OCI-M1 (cell line): Measurements from ENCODE around the gene CAMKMT.

Experiments
- DNase-seq: peaks from one replicate; lab custom pipeline; 2025; lab: John Stamatoyannopoulos, UW

The CAMKMT gene

DNA sequence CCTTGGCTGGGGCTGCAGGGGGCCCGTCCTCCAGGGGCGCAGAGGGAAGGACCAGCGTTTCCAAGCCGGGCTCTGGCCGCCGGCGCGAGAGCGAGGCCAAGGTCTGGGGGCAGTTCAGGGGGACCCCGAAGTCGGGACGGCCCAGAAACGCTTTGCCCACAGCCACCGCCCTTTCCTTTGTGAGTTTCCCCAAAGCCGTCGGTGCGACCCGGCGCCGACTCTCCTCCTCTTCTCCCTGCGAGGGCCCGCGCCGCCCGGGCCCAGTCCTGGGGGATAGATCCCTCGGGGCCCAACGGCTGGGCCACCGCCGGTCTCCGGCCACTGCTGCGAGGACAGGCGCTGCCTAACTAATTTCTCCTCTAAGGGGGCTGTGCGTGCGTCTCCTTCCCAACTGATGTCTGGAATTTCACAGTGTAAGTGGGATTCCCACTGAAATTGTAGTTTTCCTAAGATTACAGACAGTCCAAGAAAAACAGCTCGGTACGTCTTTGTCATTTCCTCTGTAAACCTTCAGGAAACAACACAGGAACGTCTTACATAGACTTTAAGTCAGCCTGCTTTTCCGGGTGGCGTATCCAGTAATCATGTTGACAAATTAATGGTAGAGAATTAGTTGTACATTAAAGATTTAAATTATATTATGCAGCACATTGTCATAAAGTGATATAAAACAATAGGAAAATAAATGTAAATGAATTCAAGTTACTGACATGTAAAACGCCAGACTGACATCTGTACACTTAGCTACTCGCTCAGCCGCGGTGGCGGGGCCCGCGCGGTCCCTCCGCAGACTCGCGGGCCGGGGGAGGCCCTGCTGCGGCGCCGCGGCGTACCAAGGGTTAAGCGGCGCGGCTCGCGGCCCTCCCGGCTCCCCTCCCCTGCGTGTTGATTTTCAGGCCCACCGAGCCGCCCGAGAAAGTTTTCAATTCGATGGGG lies 440.4 kb downstream of the CAMKMT start:
- no peak for DNase-seq

DNA sequence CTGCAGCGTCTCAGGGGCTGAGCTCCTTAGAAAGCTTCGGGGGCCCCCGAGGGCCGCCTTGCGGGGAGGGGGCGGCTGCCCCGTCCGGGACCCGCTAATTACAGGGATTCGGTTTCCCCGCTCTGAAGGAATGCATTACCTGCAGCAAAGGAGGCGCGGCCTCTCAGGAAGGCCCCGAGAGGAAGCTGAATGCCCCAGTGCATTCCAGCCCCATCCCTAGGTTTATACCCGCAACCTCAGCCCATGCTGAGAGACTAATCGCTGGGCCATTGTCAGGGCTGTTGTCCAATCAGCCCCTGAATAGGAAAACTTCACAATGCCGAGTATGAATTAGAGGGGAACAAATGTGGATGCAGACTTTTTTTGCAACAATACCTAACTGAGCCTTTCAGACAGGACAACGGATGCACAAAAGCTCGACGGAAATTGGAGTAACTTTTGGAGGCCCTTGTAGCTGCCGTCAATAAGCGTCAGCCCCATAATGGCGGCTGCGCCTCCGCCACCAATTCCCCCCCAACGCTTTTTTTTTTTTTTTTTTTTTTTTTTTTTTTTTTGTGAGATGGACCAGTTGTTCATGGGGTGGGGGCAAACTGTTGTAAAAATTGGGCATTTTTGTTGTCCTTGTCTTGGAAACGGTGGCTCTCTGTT lies 441.2 kb downstream of the CAMKMT start:
- DNase-seq: no peak

DNA sequence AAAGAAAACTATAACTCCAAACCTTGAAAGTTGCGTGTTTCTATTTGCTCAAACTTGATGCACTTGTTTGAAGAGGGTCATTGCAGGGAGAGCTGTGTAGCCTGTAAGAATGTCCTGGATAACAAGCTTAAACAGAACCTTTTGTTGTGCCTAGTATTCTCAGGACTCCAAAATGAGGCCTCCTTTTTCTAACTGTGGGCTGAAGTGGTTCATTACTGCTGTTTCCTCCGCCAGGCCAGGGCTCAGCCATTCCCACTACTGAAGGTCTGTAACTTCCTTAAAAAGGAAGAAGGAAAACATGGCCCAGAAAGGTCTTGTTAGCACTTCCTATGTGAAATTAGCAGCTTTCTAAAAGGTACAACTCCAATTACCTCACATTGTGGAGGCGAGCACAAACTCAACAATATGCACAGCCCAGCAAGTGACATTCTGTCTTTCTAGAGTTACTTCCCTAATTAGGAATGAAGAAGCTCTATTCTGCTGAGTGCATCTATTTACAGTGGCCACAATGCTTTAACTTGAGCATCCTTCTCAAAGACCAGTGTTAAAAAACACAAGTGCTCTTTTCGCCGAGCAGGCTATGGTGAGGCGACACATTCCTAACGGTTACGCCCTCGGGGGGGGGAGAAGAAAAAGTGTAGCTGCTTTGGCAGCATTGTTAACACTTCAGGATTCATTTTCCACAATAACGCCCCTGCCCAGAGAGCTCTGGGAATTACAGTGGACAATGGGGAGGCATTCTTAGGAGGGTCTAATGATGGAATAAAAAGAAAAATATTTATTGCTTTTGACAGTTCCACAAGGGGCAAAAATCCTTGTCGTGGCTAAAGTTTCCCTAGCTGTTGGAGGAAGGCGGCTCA lies 442.9 kb downstream of the CAMKMT start:
- DNase-seq: no peak

DNA sequence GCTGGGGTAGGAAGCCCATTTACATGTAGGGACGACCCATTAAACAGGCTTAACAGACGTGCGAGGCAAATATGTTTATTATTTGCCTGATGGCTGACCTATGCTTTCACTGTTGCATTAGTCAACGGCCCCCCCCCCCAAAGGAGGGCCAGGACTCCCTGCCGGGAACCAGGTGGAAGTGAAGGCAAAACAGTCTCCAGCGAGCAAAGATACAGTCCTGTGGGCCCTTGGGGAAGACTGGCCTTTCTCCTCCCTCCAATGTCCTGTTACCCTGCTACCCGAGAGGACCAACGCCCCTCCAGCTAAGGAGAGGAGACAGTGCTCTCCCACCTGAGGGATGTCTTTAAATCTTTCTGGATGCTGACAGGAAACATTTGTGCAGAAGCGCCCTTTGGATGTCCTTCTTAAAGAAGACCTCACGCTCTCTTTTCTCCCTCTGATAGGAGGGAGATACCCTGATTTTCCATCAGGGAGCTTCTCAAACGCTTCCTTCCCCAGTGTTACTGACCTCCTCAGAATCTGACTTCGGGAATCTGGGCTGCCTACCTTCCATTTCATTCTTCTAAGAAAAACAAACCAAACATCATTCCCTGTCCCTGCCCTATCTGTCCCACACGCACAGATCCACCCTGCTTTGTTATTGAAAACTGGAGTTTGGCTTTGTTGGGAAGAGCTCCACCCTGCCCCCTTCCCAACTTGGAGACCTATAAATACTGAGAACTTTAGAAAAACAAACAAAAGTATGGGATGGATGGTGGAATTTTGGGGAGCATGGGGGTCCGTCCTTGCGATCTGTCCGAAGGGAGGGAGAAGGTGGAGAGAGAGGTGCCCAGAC lies 443.9 kb downstream of the CAMKMT start:
- no peak for DNase-seq

DNA sequence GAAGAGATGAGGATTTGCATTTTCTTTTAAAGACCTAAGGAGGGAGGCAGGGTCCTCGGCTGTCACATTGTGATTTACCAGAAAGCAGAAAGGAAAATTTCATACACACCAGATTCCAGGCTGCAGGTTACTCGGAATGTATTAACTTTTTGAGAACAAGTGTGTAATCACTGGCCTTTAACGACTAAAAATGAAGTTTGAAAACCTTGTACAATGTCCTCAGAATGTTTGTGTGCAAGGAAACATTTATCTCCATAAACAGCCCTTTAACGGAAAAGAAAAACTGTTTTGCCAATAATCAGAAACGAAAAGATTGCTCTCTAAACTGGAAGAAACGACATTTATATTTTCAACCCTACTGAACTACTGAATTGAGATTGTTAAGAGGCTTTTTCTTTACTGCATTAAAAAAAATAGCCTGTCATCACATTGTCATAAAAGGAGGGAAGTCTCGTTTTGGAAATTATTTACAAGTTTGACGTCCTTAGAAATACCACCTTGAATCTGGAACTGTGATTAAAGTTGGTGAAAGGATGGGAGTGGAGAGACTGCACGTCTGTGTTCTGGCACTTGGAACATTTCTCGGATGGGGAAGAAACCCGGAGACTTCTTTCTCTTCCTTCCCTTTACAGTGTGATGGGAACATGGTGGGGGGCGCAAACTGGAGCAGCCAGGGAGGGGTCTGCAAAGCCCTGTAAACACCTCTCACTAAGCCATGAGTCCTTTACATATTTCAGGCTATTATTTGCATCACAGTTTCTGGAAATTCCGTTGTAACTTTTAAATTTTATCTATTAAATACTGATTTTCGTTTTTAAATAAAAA lies 445.7 kb downstream of the CAMKMT start:
- DNase-seq: peak; percentile 4

DNA sequence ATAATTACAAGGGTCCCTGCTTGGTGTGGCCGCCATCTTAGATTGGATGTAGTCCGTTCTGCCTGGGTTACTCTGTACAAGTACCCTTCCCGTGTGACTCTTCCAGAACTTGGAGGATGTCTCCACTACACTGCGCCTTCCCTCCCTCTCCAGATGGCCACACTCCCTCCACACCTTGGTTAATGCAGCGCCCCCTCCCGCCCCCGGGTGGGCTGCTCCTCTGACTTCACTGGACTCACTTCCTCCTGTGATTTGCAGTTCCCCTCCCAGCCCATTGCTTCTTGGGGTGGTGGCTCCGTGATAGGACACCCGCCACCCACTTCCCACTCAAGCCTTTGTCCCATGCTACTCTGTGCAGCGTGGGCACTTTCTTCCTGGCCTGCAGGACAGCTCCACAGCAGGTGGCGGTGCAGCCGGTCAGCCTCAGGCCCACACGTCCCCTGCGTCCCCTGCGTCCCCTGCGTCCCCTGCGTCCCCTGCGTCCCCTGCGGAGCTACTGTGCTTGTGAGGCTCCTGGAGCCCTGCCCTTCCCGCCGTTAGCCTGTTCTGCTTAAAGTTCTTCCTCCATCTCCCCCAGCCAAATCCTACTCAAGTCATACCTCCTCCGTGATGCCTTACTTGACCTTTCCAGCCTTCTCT lies 449.3 kb downstream of the CAMKMT start:
- DNase-seq: no peak

DNA sequence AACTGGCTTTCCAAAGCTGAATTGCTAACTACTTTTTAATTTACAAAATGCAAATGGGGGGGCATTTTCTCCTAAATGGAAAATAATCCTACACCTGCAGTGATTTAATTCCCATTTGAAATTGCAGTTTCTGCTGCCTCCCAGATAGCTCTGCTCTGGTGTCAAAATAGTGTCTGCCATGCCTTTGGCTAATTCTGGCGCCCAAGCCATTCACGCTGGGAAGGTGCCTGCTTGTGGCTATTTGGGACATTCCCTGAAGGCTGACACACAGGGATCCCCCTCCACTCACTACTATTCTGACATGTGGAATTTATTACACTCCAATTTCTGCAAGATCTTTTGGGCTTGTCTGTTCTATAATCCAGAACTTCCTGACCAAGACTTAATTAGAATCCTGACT lies 451.4 kb downstream of the CAMKMT start:
- no peak for DNase-seq

DNA sequence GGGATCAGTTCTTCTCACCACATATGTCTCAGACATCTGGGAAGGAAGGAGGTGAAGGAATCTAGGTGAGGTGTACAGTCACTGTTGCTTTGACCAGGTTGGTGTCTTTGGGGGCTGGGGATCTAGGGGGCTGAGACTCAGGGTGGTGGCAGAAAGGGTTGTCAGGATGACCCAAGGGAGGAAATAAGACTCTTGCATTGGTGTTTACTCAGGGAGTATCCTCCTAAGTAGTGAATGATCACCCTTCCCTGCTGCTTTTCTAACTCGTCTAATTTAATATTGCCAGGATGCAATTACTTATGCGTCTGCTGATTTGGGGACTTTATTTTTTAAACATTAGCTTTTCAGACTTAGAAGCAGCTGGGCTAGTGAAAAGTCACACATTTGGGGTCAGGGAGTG lies 451.9 kb downstream of the CAMKMT start:
- no peak for DNase-seq

DNA sequence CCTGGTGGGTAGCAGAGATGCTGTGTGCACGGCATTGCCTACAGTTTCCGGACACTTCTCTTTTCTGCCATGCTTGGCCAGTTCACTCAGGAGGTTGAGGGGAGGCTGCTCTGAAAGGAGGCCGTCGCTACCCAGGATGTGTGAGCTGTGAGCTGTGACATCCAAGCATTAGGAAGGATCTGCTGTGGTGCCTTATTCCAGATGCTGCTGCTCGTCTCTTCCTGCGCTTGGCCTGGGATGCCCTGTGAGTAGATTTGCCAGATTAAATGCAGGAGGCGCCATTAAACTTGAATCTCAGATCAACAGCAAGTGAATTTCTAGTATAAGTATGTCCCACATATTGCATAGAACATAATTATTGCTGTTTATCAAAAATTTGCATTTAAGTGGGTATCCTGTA lies 455.5 kb downstream of the CAMKMT start:
- no peak for DNase-seq

DNA sequence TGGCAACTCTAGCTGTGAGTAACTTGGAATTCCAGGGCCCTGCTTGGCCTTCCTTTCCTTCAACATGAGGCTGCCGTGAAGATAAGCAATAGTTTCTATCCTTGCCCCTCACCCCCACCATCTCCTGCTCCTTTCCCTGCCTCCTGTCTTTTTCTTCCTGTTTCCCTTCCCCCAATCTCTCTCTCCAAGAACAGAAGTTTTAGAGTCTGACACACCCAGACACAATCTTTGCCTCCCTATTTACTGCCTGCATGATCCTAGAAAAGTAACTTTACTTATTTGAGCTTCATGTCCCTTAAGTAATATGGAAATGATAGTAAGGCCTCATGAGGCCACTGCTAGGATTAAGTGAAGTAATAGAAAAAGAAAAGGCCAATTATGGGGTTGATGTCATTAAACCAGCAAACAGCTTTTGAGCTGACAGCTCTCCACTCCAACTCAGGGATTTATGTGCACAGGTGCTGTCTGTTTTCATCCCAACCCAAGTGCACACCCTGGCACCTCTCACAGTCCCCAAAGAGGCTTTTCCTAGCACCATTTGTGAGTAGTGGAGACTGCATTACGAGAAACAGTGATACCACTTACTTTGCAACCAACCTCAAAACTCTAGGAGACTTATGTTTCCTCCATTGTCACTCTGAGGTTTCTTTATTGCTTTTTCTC lies 456.1 kb downstream of the CAMKMT start:
- no peak for DNase-seq

DNA sequence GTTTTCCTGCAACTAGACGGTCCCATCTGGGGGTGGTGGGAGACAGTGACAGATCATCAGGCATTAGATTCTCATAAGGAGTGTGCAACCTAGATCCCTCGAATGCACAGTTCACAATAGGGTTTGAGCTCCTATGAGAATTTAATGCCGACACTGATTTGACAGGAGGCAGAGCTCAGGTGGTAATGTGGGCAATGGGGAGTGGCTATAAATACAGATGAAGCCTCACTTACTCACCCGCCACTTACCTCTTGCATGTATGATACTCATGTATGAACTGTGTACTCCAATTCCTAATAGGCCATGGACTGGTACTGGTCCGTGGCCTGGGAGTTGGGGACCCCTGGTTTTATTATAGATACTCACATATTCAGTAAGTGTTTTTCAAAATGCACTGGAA lies 457.3 kb downstream of the CAMKMT start:
- no peak for DNase-seq

DNA sequence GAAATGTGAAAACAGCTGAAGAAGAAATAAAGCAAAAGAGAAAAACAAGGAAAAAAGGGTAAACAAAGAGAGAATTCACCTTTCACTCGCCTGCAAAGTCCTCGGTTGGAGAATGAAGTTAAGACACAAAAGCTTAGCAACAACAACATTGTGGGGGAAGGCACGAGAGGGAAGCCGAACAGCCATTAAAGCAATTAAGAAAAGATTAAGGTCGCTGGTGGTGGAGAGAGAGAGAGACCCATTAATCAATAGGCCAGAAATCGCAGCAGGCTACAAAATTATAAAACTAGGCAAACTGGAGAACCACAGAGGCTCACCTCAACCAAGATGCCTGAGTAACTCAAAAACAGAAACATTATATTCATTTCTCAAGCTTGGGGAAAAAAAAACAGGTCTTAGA lies 459.8 kb downstream of the CAMKMT start:
- DNase-seq: no peak

DNA sequence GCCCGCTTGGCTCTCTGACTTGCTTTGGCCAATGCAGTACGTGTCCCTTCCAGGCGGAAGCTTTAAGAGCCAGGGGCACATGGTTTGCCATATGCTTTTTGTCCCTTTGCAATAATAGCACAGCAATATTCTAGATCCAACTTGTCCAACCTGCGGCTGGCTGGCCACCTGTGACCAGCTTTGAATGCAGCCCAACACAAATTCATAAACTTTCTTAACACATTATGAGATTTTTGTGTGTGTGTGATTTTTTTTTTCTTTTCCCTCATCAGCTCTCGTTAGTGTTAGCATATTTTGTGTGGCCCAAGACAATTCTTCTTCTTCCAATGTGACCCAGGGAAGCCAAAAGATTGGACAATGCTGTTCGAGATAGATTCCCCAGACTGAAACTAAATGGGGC lies 460.4 kb downstream of the CAMKMT start:
- no peak for DNase-seq
